22Rv1 (cell line): ENCODE results near the gene ZNF275.
"Not testable (repeated sequence)": the region's sequence is repeated elsewhere in the genome, so short reads cannot be mapped to it uniquely, and the experiment has no call there.

Source experiments
- CTCF ChIP-seq: fragments of 450-650 bp; IDR thresholded peaks from 2 replicates; pipeline ENCODE4 v1.5.1; 2017; ENCODE audit warnings: mild to moderate bottlenecking
- ZFX ChIP-seq: fragments of 450-650 bp; IDR thresholded peaks from 2 replicates; pipeline ENCODE4 v1.6.1; 2017; ENCODE audit warnings: antibody characterized with exemption, borderline replicate concordance

DNA sequence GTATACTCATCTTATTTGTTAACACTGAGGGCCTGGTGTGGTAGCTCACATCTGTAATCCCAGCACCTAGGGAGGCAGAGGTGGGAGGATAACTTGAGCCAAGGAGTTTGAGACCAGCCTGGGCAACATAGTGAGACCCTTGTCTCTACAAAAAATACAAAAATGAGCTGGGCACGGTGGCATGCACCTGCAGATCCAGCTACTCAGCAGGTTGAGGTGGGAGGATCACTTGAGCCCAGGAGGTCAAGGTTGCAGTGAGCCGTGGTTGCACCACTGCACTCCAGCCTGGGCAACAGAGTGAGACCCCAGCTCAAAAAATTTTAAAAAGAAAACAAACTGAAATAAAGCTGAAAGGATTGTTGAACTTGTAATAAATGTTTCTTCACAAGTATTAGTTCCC, 51.0 kb downstream of the ZNF275 start:
- not testable (repeated sequence) for TF ChIP-seq CTCF, ZFX
